Measurements from ENCODE around the gene ARHGEF11.

GRCh38 chr1:157081707-157082106, 36.2 kb upstream of the ARHGEF11 start:
- TF ChIP-seq POLR2AphosphoS5 (IDR thresholded peaks at IDR 0.05; ENCODE audit: borderline replicate concordance, low read depth, low read length) (no peak), EZH2 (IDR thresholded peaks at IDR 0.05) (no peak)
